Thyroid gland (tissue), 4 donors: Measurements from ENCODE around the gene ZNF620.

Experiments used
- CTCF ChIP-seq, 6 experiments: fragments of 200-600 bp in 3 of 6; fragments of 450-650 bp in 3 of 6; sonication (generic) in 3 of 6; IDR thresholded peaks; one replicate each; pipeline ENCODE4 v1.5.1; 2016 to 2019; ENCODE audit warnings: antibody characterized with exemption in 6 of 6, mild to moderate bottlenecking in 2 of 6, inconsistent platforms in 1 of 6, moderate library complexity in 1 of 6
- POLR2A ChIP-seq, 2 donors: fragments of 450-650 bp; IDR thresholded peaks; one replicate each; pipeline ENCODE4 v1.6.1; 2017; ENCODE audit warnings: antibody characterized with exemption in 2 of 2, mild to moderate bottlenecking in 2 of 2, moderate library complexity in 1 of 2

- TF ChIP-seq CTCF (IDR thresholded peaks at IDR 0.05) (peak in 2 of 6 experiments; percentile 11 to 12), POLR2A (IDR thresholded peaks at IDR 0.05) (peak in 1 of 2 donors; percentile 94)
These were observed 18.9 kb downstream of the ZNF620 start, which contains the start of gene ZNF621 for GRCh38 chr3:40524568-40525285.
